ENCODE measurements around the gene NFKBIB. TPM values are rescaled to one million over a fixed set of nuclear protein-coding genes. Genes with fewer than 3 reads are reported as not detected.

Gene NFKBIB
- polyA plus RNA-seq, 1 donor from 2014 or later: 21.4 TPM

- no peaks in the 10 kb centered on the region for H3F3A ChIP-seq (ENCODE audit: insufficient read depth, low read length, poor library complexity, severe bottlenecking)
- TF ChIP-seq RAD21 (conservative IDR thresholded peaks at IDR 0.05): no peak
- no peak overlapping the region for H3K4me2 ChIP-seq (ENCODE audit: low read length)
- H2AFZ ChIP-seq (ENCODE audit: low read depth, low read length): no peak overlapping the region
- H3K4me3 ChIP-seq (ENCODE audit: low read length): no peak overlapping the region
- H3K9me3 ChIP-seq (ENCODE audit: low read length): no peaks in the 10 kb centered on the region
- no peaks in the 10 kb centered on the region for H3K9me2 ChIP-seq (ENCODE audit: insufficient read depth, low read length)
- H4K20me1 ChIP-seq (ENCODE audit: insufficient read depth): no peaks in the 10 kb centered on the region
- peaks cover 2% of the 10 kb centered on the region for H3K79me2 ChIP-seq (replicated peaks; ENCODE audit: insufficient read depth, low read length)
- H3K27me3 ChIP-seq (ENCODE audit: insufficient read depth, low read depth, low read length): no peaks in the 10 kb centered on the region
- H3K9ac ChIP-seq (ENCODE audit: low read length): no peak overlapping the region
- H3K27ac ChIP-seq (ENCODE audit: low read length): no peak overlapping the region
- no peaks in the 10 kb centered on the region for H3K36me3 ChIP-seq (ENCODE audit: insufficient read depth, low read length)
Observed at GRCh38 chr19:38924388-38924787, 24.6 kb downstream of the NFKBIB start.

GRCh38 chr19:38928391-38929001 lies 28.7 kb downstream of the NFKBIB start:
- H3K4me2 ChIP-seq (ENCODE audit: low read length): no peak overlapping the region
- H2AFZ ChIP-seq (ENCODE audit: low read depth, low read length): no peak overlapping the region
- H3K9me3 ChIP-seq (ENCODE audit: low read length): no peaks in the 10 kb centered on the region
- H3K9me2 ChIP-seq (ENCODE audit: insufficient read depth, low read length): no peaks in the 10 kb centered on the region
- TF ChIP-seq EZH2 (IDR thresholded peaks at IDR 0.05; ENCODE audit: borderline replicate concordance, insufficient read depth, low read length, poor library complexity, severe bottlenecking) (no peak), MXI1 (conservative IDR thresholded peaks at IDR 0.05; ENCODE audit: poor library complexity, severe bottlenecking) (no peak), REST (IDR thresholded peaks at IDR 0.05; ENCODE audit: borderline replicate concordance) (no peak), CTCF (IDR thresholded peaks at IDR 0.05; ENCODE audit: poor library complexity, severe bottlenecking) (no peak), RAD21 (conservative IDR thresholded peaks at IDR 0.05) (no peak), POLR2AphosphoS5 (IDR thresholded peaks at IDR 0.05) (no peak), SMC3 (conservative IDR thresholded peaks at IDR 0.05; ENCODE audit: poor library complexity) (no peak), TAF1 (IDR thresholded peaks at IDR 0.05; ENCODE audit: low read depth) (no peak), EP300 (conservative IDR thresholded peaks at IDR 0.05; ENCODE audit: poor library complexity, severe bottlenecking) (no peak)
- H3K27ac ChIP-seq (ENCODE audit: low read length): no peak overlapping the region
- H3K27me3 ChIP-seq (ENCODE audit: insufficient read depth, low read depth, low read length): no peaks in the 10 kb centered on the region
- no peaks in the 10 kb centered on the region for H3F3A ChIP-seq (ENCODE audit: insufficient read depth, low read length, poor library complexity, severe bottlenecking)
- H3K9ac ChIP-seq (ENCODE audit: low read length): no peak overlapping the region
- no peak overlapping the region for H3K4me3 ChIP-seq (ENCODE audit: low read length)
- H3K79me2 ChIP-seq (replicated peaks; ENCODE audit: insufficient read depth, low read length): peaks cover 12% of the 10 kb centered on the region
- no peaks in the 10 kb centered on the region for H3K36me3 ChIP-seq (ENCODE audit: insufficient read depth, low read length)
- H4K20me1 ChIP-seq (ENCODE audit: insufficient read depth): no peaks in the 10 kb centered on the region
